Panc1 (cell line): Measurements from ENCODE around the gene FSTL4.

Experiments
- CTCF ChIP-seq: fragments of 450-650 bp; IDR thresholded peaks from 2 replicates; pipeline ENCODE4 v1.5.1; 2017; ENCODE audit warnings: mild to moderate bottlenecking
- TCF7L2 ChIP-seq: IDR thresholded peaks from 2 replicates; pipeline ENCODE4 v1.6.1; 2011; ENCODE audit warnings: mild to moderate bottlenecking, low read depth, low read length, inconsistent platforms

GRCh38 chr5:133544346-133544745 is 68.0 kb downstream of the FSTL4 start:
- no peak for TF ChIP-seq CTCF
- TF ChIP-seq TCF7L2, result no peak
